ENCODE data around the gene ABCA3. TPM values are rescaled to one million over a fixed set of nuclear protein-coding genes. Genes with fewer than 3 reads are reported as not detected.

ABCA3 gene
- total and polyA plus RNA-seq, 2 experiments from 2014 or later: 3.0 to 4.1 TPM

DNA sequence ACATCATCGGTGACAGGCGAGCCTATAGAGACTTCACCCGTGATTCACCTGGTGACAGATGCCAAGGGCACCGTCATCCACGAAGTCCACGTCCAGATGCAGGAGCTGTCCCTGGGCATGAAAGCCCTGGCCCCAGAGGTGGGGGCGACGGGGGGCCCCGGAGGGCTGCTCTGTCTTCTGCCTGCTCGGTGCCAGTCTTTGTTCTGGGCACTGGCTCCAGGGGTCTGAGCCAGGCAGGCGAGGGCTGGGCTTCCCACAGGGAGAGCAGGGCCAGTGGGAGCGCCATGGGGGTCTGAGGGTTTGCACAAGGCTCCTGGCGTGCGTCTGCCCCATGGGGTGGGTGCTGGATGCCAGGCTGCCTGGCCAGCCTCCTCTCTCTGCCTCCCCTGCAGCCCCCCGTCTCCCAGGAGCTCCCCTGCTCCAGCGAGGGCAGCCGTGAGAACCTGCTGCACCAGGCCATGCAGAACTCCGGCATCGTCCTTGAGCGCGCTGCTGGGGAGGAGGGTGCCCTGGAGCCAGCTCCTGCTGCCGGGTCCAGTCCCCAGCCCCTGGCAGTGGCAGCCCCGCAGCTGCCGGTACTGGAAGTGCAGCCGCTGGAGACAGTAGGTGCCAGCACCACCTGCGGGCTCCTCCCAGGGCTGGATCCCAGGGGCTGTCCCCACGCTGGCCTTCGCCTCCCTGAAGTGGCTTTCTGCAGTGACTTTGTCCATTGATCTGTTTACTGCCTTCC is 107.3 kb downstream of the ABCA3 start:
- no peaks in the 10 kb centered on the region for H3K4me1 Mint-ChIP-seq
- no peak for TF ChIP-seq NANOG (IDR thresholded peaks at IDR 0.05; ENCODE audit: borderline replicate concordance)
- TF ChIP-seq, protein P1, sequence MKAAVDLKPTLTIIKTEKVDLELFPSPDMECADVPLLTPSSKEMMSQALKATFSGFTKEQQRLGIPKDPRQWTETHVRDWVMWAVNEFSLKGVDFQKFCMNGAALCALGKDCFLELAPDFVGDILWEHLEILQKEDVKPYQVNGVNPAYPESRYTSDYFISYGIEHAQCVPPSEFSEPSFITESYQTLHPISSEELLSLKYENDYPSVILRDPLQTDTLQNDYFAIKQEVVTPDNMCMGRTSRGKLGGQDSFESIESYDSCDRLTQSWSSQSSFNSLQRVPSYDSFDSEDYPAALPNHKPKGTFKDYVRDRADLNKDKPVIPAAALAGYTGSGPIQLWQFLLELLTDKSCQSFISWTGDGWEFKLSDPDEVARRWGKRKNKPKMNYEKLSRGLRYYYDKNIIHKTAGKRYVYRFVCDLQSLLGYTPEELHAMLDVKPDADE (IDR thresholded peaks at IDR 0.05): no peak
- TF ChIP-seq EZH2 (IDR thresholded peaks at IDR 0.05; ENCODE audit: low read depth, unreplicated experiment): no peak
- no peak for TF ChIP-seq JUNB (IDR thresholded peaks at IDR 0.05; ENCODE audit: unreplicated experiment)
- TF ChIP-seq STAT1 (IDR thresholded peaks at IDR 0.05; ENCODE audit: unreplicated experiment): no peak
- no peak for TF ChIP-seq POLR2AphosphoS5 (IDR thresholded peaks at IDR 0.05; ENCODE audit: low read depth)
- DNase-seq (ENCODE audit: low spot score) (no peak), ATAC-seq (no peak)
- Histone ChIP-seq H3K9me2 (ENCODE audit: insufficient read depth) (no peaks in the 10 kb centered on the region), H3K36me3 (ENCODE audit: insufficient read depth) (0 out of 2 replicates have a peak, but pooled peaks cover 5% of the 10 kb centered on the region), H3K27ac (ENCODE audit: low read depth) (no peak overlapping the region), H3K4me2 (no peak overlapping the region), H3K4me3 (no peak overlapping the region), H3K27me3 (ENCODE audit: insufficient read depth) (peaks cover 18% of the 10 kb centered on the region), H2AFZ (no peak overlapping the region), H4K20me1 (replicated peaks; ENCODE audit: insufficient read depth) (no peaks in the 10 kb centered on the region; the same call in 1 of the 2 replicates), H3F3A (replicated peaks; ENCODE audit: low read depth) (no peaks in the 10 kb centered on the region), H3K79me2 (replicated peaks; ENCODE audit: insufficient read depth) (no peaks in the 10 kb centered on the region), H3K4me1 (ENCODE audit: insufficient read depth) (no peaks in the 10 kb centered on the region)
- H3K36me3 Mint-ChIP-seq (ENCODE audit: low read depth): peaks cover 9% of the 10 kb centered on the region; the same call in 2 of the 3 replicates
- H3K4me3 Mint-ChIP-seq: no peak overlapping the region
- peaks cover 23% of the 10 kb centered on the region for H3K27me3 Mint-ChIP-seq (ENCODE audit: insufficient read depth, low read depth, poor library complexity)
- H3K9me3 Mint-ChIP-seq: no peaks in the 10 kb centered on the region
- no peak overlapping the region for H3K27ac Mint-ChIP-seq

DNA sequence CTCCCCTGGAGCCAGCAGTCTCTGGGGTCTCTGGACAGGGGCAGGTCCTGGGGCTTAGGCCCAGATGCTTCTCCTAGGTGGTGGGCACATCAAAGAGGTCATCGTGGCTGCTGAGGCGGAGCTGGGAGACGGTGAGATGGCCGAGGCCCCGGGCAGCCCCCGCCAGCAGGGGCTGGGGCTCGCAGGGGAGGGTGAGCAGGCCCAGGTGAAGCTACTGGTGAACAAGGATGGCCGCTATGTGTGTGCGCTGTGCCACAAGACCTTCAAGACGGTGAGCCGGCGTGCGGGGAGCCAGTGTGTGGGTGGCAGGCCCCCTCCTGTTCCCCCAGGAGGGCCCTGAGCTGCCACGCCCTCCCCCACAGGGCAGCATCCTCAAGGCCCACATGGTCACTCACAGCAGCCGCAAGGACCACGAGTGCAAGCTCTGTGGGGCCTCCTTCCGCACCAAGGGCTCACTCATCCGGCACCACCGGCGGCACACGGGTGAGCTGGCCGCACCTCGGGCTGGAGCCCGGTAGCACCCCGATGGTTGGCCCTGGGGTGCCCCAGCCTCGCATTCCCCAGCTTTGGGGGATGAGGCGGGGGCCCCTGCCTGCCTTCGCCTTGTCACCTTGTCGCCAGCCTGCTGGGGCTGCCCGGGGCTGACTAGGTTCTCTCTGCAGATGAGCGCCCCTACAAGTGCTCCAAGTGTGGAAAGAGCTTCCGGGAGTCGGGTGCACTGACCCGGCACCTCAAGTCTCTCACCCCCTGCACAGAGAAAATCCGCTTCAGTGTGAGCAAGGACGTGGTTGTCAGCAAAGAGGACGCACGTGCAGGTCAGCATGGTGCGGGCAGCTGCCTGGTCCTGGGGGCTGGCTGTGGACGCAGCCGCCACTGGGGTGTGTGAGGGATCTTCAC is 108.2 kb downstream of the ABCA3 start:
- no peaks in the 10 kb centered on the region; the same call in 1 of the 2 replicates for H4K20me1 ChIP-seq (replicated peaks; ENCODE audit: insufficient read depth)
- no peaks in the 10 kb centered on the region for H3K4me1 ChIP-seq (ENCODE audit: insufficient read depth)
- H3K79me2 ChIP-seq (replicated peaks; ENCODE audit: insufficient read depth): peaks cover 7% of the 10 kb centered on the region
- H3K4me2 ChIP-seq: no peak overlapping the region
- Mint-ChIP-seq H3K27me3 (ENCODE audit: insufficient read depth, low read depth, poor library complexity) (peaks cover 17% of the 10 kb centered on the region), H3K4me3 (no peak overlapping the region), H3K4me1 (no peaks in the 10 kb centered on the region), H3K9me3 (no peaks in the 10 kb centered on the region), H3K36me3 (ENCODE audit: low read depth) (peaks cover 9% of the 10 kb centered on the region; the same call in 2 of the 3 replicates), H3K27ac (no peak overlapping the region)
- no peak for DNase-seq (ENCODE audit: low spot score)
- H2AFZ ChIP-seq: no peak overlapping the region
- peaks cover 12% of the 10 kb centered on the region for H3K27me3 ChIP-seq (ENCODE audit: insufficient read depth)
- H3K36me3 ChIP-seq (ENCODE audit: insufficient read depth): 0 out of 2 replicates have a peak, but pooled peaks cover 5% of the 10 kb centered on the region
- H3F3A ChIP-seq (replicated peaks; ENCODE audit: low read depth): no peaks in the 10 kb centered on the region
- no peak for ATAC-seq
- H3K4me3 ChIP-seq: no peak overlapping the region
- H3K9me2 ChIP-seq (ENCODE audit: insufficient read depth): no peaks in the 10 kb centered on the region
- no peak overlapping the region for H3K27ac ChIP-seq (ENCODE audit: low read depth)
- TF ChIP-seq EZH2 (IDR thresholded peaks at IDR 0.05; ENCODE audit: low read depth, unreplicated experiment) (no peak), NANOG (IDR thresholded peaks at IDR 0.05; ENCODE audit: borderline replicate concordance) (no peak), ZNF331 (CRISPR knock-in tag; IDR thresholded peaks at IDR 0.05; ENCODE audit: low read depth) (no peak), EZH2phosphoT487 (IDR thresholded peaks at IDR 0.05; ENCODE audit: unreplicated experiment) (no peak)
- TF ChIP-seq, protein P2, sequence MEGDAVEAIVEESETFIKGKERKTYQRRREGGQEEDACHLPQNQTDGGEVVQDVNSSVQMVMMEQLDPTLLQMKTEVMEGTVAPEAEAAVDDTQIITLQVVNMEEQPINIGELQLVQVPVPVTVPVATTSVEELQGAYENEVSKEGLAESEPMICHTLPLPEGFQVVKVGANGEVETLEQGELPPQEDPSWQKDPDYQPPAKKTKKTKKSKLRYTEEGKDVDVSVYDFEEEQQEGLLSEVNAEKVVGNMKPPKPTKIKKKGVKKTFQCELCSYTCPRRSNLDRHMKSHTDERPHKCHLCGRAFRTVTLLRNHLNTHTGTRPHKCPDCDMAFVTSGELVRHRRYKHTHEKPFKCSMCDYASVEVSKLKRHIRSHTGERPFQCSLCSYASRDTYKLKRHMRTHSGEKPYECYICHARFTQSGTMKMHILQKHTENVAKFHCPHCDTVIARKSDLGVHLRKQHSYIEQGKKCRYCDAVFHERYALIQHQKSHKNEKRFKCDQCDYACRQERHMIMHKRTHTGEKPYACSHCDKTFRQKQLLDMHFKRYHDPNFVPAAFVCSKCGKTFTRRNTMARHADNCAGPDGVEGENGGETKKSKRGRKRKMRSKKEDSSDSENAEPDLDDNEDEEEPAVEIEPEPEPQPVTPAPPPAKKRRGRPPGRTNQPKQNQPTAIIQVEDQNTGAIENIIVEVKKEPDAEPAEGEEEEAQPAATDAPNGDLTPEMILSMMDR (conservative IDR thresholded peaks at IDR 0.05; ENCODE audit: low read depth in 2 of 2): no peak
- TF ChIP-seq, protein P3, sequence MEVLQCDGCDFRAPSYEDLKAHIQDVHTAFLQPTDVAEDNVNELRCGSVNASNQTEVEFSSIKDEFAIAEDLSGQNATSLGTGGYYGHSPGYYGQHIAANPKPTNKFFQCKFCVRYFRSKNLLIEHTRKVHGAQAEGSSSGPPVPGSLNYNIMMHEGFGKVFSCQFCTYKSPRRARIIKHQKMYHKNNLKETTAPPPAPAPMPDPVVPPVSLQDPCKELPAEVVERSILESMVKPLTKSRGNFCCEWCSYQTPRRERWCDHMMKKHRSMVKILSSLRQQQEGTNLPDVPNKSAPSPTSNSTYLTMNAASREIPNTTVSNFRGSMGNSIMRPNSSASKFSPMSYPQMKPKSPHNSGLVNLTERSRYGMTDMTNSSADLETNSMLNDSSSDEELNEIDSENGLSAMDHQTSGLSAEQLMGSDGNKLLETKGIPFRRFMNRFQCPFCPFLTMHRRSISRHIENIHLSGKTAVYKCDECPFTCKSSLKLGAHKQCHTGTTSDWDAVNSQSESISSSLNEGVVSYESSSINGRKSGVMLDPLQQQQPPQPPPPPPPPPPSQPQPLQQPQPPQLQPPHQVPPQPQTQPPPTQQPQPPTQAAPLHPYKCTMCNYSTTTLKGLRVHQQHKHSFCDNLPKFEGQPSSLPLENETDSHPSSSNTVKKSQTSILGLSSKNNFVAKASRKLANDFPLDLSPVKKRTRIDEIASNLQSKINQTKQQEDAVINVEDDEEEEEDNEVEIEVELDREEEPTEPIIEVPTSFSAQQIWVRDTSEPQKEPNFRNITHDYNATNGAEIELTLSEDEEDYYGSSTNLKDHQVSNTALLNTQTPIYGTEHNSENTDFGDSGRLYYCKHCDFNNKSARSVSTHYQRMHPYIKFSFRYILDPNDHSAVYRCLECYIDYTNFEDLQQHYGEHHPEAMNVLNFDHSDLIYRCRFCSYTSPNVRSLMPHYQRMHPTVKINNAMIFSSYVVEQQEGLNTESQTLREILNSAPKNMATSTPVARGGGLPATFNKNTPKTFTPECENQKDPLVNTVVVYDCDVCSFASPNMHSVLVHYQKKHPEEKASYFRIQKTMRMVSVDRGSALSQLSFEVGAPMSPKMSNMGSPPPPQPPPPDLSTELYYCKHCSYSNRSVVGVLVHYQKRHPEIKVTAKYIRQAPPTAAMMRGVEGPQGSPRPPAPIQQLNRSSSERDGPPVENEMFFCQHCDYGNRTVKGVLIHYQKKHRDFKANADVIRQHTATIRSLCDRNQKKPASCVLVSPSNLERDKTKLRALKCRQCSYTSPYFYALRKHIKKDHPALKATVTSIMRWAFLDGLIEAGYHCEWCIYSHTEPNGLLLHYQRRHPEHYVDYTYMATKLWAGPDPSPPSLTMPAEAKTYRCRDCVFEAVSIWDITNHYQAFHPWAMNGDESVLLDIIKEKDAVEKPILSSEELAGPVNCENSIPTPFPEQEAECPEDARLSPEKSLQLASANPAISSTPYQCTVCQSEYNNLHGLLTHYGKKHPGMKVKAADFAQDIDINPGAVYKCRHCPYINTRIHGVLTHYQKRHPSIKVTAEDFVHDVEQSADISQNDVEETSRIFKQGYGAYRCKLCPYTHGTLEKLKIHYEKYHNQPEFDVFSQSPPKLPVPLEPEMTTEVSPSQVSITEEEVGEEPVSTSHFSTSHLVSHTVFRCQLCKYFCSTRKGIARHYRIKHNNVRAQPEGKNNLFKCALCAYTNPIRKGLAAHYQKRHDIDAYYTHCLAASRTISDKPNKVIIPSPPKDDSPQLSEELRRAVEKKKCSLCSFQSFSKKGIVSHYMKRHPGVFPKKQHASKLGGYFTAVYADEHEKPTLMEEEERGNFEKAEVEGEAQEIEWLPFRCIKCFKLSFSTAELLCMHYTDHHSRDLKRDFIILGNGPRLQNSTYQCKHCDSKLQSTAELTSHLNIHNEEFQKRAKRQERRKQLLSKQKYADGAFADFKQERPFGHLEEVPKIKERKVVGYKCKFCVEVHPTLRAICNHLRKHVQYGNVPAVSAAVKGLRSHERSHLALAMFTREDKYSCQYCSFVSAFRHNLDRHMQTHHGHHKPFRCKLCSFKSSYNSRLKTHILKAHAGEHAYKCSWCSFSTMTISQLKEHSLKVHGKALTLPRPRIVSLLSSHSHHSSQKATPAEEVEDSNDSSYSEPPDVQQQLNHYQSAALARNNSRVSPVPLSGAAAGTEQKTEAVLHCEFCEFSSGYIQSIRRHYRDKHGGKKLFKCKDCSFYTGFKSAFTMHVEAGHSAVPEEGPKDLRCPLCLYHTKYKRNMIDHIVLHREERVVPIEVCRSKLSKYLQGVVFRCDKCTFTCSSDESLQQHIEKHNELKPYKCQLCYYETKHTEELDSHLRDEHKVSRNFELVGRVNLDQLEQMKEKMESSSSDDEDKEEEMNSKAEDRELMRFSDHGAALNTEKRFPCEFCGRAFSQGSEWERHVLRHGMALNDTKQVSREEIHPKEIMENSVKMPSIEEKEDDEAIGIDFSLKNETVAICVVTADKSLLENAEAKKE (CRISPR knock-in tag; IDR thresholded peaks at IDR 0.05): no peak
